A549 treated with ZK216348 at 1 μM for 4 hours (cell line): ENCODE results near the gene CPNE1. TPM values are rescaled to one million over a fixed set of nuclear protein-coding genes. Genes with fewer than 3 reads are reported as not detected.

ENCODE experiments used
- total RNA-seq: library from RNA; stranded (reverse); fragments of 200-300 nt; extraction: Qiagen RNA extraction; gene quantifications from 5 replicates; pipeline ENCODE4 v1.2.3, GENCODE V29; 2022; ENCODE audit warnings: low read depth

The CPNE1 gene
- total RNA-seq = 151 to 238 TPM (median 223 TPM) in 5 replicates

DNA sequence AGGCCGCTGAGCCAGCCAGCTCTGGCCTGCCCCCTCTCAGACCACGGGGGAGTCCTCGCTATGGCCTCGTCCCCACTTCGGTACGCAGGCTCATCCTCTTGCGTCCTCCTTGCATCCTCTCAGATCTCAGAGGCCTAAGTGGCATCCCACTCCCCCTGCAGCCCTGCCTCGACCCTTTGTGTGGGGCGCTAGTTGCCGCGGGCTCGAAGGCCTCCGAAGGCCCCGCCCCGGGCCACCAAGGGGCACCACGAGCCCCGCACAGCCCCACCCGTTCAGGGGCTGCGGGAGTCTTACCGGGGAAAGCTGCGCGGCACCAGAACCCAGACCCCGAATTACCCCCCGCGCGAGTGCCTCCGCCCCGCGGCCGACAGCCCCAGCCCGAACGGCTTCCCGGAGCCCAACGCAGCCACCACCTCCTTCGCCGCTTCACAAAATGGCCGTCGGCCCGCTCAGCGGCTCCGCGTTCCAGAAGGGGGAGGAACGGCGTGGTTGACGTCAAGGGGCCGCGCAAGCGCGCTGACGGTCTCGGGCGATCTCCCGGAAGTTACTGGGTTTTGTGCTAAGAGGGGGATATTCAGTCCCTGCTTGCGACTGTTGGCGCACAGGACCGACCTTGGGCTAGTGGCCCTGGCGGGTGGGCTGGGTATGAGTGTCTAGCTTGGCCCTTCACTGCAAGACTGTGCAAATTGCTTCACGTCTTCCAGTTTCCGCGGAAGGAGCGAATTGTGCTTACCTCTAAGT, at the start of gene CPNE1, which contains the start of gene RBM12:
Gene CPNE1, minus strand, starts transcription at position 435 of the 741 bp plus-strand sequence. CDS start 31,977 bp downstream, outside the sequence.
Gene RBM12, minus strand, starts transcription at position 435 of the 741 bp plus-strand sequence. CDS start 9,578 bp downstream, outside the sequence.

DNA sequence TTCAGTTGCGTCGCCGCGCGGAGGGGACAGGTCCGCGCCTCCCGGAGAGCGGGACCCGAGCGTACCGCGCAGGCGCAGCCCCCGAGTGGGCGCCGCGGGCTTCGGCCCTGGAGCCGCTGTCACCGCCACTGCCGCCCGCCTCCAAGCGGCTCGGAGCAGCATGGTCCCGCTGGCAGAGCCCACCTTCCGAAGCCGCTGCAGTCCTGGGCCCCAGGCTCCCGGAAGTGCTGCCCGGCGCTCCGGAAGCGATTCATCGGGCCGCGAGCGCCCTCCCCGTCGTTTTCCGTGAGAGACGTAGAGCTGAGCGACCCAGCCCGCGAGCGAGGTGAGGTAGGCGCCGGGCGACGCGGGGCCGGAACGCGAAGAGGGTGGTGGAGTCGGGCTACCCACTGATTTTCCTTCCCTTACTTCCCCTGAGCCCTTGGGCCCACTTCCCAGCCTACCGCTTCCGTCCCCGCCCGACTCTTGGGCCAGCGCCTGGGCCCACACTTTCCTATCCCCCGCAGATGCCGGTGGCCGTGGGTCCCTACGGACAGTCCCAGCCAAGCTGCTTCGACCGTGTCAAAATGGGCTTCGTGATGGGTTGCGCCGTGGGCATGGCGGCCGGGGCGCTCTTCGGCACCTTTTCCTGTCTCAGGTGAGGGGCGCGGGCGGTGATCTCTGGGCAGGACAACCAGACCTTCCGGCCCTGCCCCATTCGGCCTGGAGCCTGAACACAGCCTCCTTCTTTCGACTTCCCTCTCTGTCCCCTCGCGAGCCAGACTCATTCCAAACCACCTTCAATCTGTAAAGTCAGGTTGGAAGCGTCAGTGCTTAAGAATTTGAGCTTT, 34.6 kb upstream of the CPNE1 start, which contains the start of the genes NFS1 and ROMO1:
Gene NFS1, minus strand, starts transcription at position 226 of the 830 bp plus-strand sequence. Its CDS starts 64 bp downstream, at position 162.
Gene ROMO1, plus strand, starts transcription at position 279 of the 830 bp plus-strand sequence. Its CDS starts 228 bp downstream, at position 507.

DNA sequence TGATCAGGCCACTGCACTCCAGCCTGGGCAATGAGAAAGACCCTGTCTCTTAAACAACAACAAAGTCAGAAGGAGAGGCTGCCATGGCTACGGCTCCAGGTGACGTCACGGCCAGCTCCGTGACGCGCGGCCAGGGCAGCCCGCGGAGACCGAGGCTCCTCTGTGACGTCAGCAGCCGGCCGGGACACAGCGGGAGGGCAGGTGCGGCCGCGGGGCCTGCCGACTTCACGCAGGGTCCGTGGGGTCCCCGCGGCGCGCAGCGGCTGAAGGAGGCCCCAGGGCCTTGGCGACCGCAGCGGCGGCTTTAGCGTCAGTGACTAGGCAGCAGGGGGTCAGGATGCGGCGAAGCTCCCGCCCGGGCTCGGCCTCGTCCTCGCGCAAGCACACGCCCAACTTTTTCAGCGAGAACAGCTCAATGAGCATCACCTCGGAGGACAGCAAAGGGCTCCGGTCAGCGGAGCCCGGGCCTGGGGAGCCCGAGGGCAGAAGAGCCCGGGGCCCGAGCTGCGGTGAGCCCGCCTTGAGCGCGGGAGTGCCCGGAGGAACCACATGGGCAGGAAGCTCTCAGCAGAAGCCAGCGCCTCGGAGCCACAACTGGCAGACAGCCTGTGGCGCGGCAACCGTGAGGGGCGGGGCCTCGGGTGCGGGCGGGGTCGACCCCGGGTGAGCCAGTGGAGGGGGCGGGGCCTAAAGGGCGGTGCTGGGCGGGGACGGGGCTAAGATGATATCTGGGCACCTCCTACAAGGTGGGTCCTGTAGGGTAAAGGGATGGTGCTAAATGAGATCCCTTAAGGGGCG, 48.8 kb downstream of the CPNE1 start, which contains the start of gene SPAG4:
Gene SPAG4, plus strand, starts transcription at position 163 of the 798 bp plus-strand sequence. Its CDS starts 175 bp downstream, at position 338.

Other genes with a start within 250 kb of the CPNE1 start
- gene GDF5, start 226.7 kb downstream of the CPNE1 start, total RNA-seq = not detected in 5 replicates
- 20.5 to 34.9 TPM (median 26.3 TPM) in 5 replicates for gene CEP250, start 209.3 kb downstream of the CPNE1 start, total RNA-seq
- not detected in 5 replicates for gene C20orf173, start 135.2 kb downstream of the CPNE1 start, total RNA-seq
- 211 to 251 TPM (median 247 TPM) in 5 replicates for gene ERGIC3, start 122.8 kb downstream of the CPNE1 start, total RNA-seq
- gene SPAG4, start 49.1 kb downstream of the CPNE1 start, total RNA-seq = 2.6 to 8.0 TPM (median 5.2 TPM) in 5 replicates
- 69.7 to 108 TPM (median 81.8 TPM) in 5 replicates for gene RBM12, start within 50 bp of the CPNE1 start, total RNA-seq
- gene NFS1, start 34.5 kb upstream of the CPNE1 start, total RNA-seq = 21.2 to 44.3 TPM (median 38.4 TPM) in 5 replicates
- gene ROMO1, start 34.5 kb upstream of the CPNE1 start, total RNA-seq = 224 to 385 TPM (median 331 TPM) in 5 replicates
- gene RBM39, start 77.4 kb upstream of the CPNE1 start, total RNA-seq = 187 to 251 TPM (median 200 TPM) in 5 replicates
- 25.6 to 39.8 TPM (median 27.9 TPM) in 5 replicates for gene PHF20, start 107.1 kb upstream of the CPNE1 start, total RNA-seq